ENCODE results near the gene SPAG17. TPM values are rescaled to one million over a fixed set of nuclear protein-coding genes. Genes with fewer than 3 reads are reported as not detected.

The SPAG17 gene
- total RNA-seq, 1 donor from 2014 or later = 1.2 TPM

GRCh38 chr1:118128761-118129160 lies 56.3 kb downstream of the SPAG17 start:
- TF ChIP-seq, protein P1, sequence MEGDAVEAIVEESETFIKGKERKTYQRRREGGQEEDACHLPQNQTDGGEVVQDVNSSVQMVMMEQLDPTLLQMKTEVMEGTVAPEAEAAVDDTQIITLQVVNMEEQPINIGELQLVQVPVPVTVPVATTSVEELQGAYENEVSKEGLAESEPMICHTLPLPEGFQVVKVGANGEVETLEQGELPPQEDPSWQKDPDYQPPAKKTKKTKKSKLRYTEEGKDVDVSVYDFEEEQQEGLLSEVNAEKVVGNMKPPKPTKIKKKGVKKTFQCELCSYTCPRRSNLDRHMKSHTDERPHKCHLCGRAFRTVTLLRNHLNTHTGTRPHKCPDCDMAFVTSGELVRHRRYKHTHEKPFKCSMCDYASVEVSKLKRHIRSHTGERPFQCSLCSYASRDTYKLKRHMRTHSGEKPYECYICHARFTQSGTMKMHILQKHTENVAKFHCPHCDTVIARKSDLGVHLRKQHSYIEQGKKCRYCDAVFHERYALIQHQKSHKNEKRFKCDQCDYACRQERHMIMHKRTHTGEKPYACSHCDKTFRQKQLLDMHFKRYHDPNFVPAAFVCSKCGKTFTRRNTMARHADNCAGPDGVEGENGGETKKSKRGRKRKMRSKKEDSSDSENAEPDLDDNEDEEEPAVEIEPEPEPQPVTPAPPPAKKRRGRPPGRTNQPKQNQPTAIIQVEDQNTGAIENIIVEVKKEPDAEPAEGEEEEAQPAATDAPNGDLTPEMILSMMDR (conservative IDR thresholded peaks at IDR 0.05; ENCODE audit: low read depth, low read length) = no peak
- DNase-seq (ENCODE audit: low read depth) = no peak

GRCh38 chr1:118124064-118124463 lies 61.0 kb downstream of the SPAG17 start:
- no peak for DNase-seq (ENCODE audit: low read depth)
- TF ChIP-seq, protein P1 (conservative IDR thresholded peaks at IDR 0.05; ENCODE audit: low read depth, low read length) = no peak

More at GRCh38 chr1:118128761-118129160, 56.3 kb downstream of the SPAG17 start:
- H3K4me3 ChIP-seq (ENCODE audit: low read depth, low read length) = no peak overlapping the region

GRCh38 chr1:118123116-118123839 lies 61.8 kb downstream of the SPAG17 start:
- TF ChIP-seq, protein P1 (conservative IDR thresholded peaks at IDR 0.05; ENCODE audit: low read depth, low read length) = no peak

More at GRCh38 chr1:118124064-118124463, 61.0 kb downstream of the SPAG17 start:
- H3K4me3 ChIP-seq (ENCODE audit: low read depth, low read length) = no peak overlapping the region

GRCh38 chr1:118122234-118123004 lies 62.6 kb downstream of the SPAG17 start:
- H3K4me3 ChIP-seq (ENCODE audit: low read depth, low read length) = no peak overlapping the region
- TF ChIP-seq, protein P1 (conservative IDR thresholded peaks at IDR 0.05; ENCODE audit: low read depth, low read length) = no peak
- no peak for DNase-seq (ENCODE audit: low read depth)

More at GRCh38 chr1:118123116-118123839, 61.8 kb downstream of the SPAG17 start:
- DNase-seq (ENCODE audit: low read depth) = no peak
- no peak overlapping the region for H3K4me3 ChIP-seq (ENCODE audit: low read depth, low read length)

DNA sequence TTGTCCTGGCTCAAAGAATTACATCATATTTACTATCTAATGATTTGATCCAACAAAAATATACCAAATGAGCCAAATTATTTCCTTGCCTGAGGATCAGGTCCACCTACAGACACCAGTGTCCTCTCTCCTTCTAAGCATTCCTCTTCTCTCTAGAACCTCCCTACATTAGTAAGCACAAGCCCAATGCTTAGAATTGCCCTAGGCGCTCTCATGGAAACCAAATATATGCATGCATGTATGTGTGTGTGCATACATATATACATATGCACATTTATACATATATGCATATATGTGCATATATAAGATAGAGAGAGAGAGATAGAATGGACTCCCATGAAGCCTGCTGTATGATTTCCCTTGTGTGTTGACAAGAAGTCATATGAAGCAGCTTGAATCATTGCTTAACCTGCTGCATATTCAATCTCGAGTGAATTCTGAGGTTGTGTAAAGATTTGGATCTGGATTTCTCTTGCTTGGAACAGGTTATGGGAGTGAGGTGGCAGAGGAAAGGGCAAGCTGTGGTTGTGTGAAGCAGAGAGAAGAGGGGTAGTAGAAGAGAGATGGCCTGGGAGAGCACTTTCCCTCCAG lies 66.1 kb downstream of the SPAG17 start:
- no peak for DNase-seq (ENCODE audit: low read depth)
- H3K4me3 ChIP-seq (ENCODE audit: low read depth, low read length) = no peak overlapping the region
- TF ChIP-seq, protein P1 (conservative IDR thresholded peaks at IDR 0.05; ENCODE audit: low read depth, low read length) = no peak

DNA sequence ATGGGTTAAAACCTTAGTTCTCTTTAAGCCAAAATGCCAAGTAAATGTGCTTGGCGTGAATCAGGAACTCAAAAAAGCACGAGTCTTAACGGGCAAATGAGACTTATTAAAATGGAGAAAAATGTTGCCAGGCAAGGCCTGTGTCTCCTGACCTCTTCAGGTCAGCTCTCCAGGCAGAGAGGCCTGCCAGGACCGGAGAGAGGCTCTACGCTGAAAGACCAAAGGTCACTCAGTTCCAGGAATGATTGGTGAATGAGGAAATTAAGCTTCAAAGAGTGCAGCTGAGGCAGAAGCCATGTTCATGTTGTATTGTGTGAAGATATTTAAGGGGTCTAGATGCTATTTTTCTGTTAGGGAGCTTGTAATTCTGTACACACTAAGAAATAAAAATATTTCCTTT lies 66.6 kb downstream of the SPAG17 start:
- TF ChIP-seq, protein P1 (conservative IDR thresholded peaks at IDR 0.05; ENCODE audit: low read depth, low read length) = no peak
- DNase-seq (ENCODE audit: low read depth) = no peak
- H3K4me3 ChIP-seq (ENCODE audit: low read depth, low read length) = no peak overlapping the region

Measured in epithelial cell of proximal tubule (primary cell).